GM19395 (cell line): ENCODE measurements around the gene SERINC1.
A peak's percentile ranks its signal among the peaks of the same experiment; 100 is the strongest.

Experiments
- ATAC-seq: cut with Tn5 transposase; IDR thresholded peaks from one replicate; pipeline ENCODE4 v1.9.1; 2021; ENCODE audit warnings: mild to moderate bottlenecking, moderate library complexity; ENCODE audit not compliant: unreplicated experiment

Gene SERINC1

GRCh38 chr6:122438975-122439374, 32.6 kb downstream of the SERINC1 start:
- ATAC-seq: no peak

GRCh38 chr6:122432816-122433215, 38.8 kb downstream of the SERINC1 start:
- peak; percentile 67 for ATAC-seq

- no peak for ATAC-seq
These were observed 39.8 kb downstream of the SERINC1 start for GRCh38 chr6:122431780-122432179.

GRCh38 chr6:122429323-122429722, 42.3 kb downstream of the SERINC1 start:
- ATAC-seq: no peak

GRCh38 chr6:122428781-122429180, 42.8 kb downstream of the SERINC1 start:
- no peak for ATAC-seq

- no peak for ATAC-seq
These were observed 45.0 kb downstream of the SERINC1 start for GRCh38 chr6:122426597-122426996.

GRCh38 chr6:122423734-122424133, 47.9 kb downstream of the SERINC1 start:
- ATAC-seq: no peak

GRCh38 chr6:122422614-122423267, 48.9 kb downstream of the SERINC1 start:
- peak; percentile 91 for ATAC-seq

- no peak for ATAC-seq
These were observed 49.6 kb downstream of the SERINC1 start for GRCh38 chr6:122422003-122422402.

GRCh38 chr6:122416825-122417224, 54.8 kb downstream of the SERINC1 start:
- no peak for ATAC-seq

- no peak for ATAC-seq
These were observed 59.6 kb downstream of the SERINC1 start for GRCh38 chr6:122412001-122412400.

- ATAC-seq: no peak
These were observed 62.7 kb downstream of the SERINC1 start for GRCh38 chr6:122408702-122409458.

GRCh38 chr6:122408240-122408639, 63.4 kb downstream of the SERINC1 start:
- no peak for ATAC-seq

GRCh38 chr6:122407712-122408111, 63.9 kb downstream of the SERINC1 start:
- no peak for ATAC-seq

- no peak for ATAC-seq
These were observed 65.4 kb downstream of the SERINC1 start for GRCh38 chr6:122406187-122406586.

GRCh38 chr6:122405417-122405816, 66.2 kb downstream of the SERINC1 start:
- ATAC-seq: no peak

- ATAC-seq: no peak
These were observed 67.2 kb downstream of the SERINC1 start for GRCh38 chr6:122404444-122404843.

GRCh38 chr6:122401104-122401503, 70.5 kb downstream of the SERINC1 start:
- ATAC-seq: no peak

GRCh38 chr6:122400462-122401089, 71.0 kb downstream of the SERINC1 start:
- no peak for ATAC-seq

GRCh38 chr6:122400121-122400450, 71.5 kb downstream of the SERINC1 start:
- ATAC-seq: peak; percentile 34

- peak; percentile 97 for ATAC-seq
These were observed 72.1 kb downstream of the SERINC1 start, which contains the start of gene HSF2 for GRCh38 chr6:122399348-122400120. TSS of gene HSF2 (plus strand) at chr6:122399652. CDS start at chr6:122399738, 86 bp downstream.
